Kidney glomerular epithelial cell (primary cell): Measurements from ENCODE around the gene CBLN3.
A peak's percentile ranks its signal among the peaks of the same experiment; 100 is the strongest.

ENCODE experiments used
- DNase-seq: peaks from one replicate; lab custom pipeline; 2025; lab: John Stamatoyannopoulos, UW

Gene CBLN3

GRCh38 chr14:24439257-24439656 is 9.8 kb upstream of the CBLN3 start:
- DNase-seq: no peak

GRCh38 chr14:24438223-24439097 is 9.0 kb upstream of the CBLN3 start:
- DNase-seq: no peak

- DNase-seq: no peak
Observed at GRCh38 chr14:24437736-24438067, 8.2 kb upstream of the CBLN3 start.

GRCh38 chr14:24437020-24437735 is 7.7 kb upstream of the CBLN3 start:
- DNase-seq: no peak

- DNase-seq: peak; percentile 69
Observed at GRCh38 chr14:24436355-24437019, 7.0 kb upstream of the CBLN3 start.

GRCh38 chr14:24435998-24436354 is 6.5 kb upstream of the CBLN3 start:
- DNase-seq: no peak

GRCh38 chr14:24435192-24435810 is 5.8 kb upstream of the CBLN3 start:
- DNase-seq: no peak

- no peak for DNase-seq
Observed at GRCh38 chr14:24434676-24435075, 5.2 kb upstream of the CBLN3 start.

- DNase-seq: no peak
Observed at GRCh38 chr14:24434036-24434435, 4.6 kb upstream of the CBLN3 start.

GRCh38 chr14:24432259-24433131 is 3.0 kb upstream of the CBLN3 start:
- no peak for DNase-seq

GRCh38 chr14:24431569-24432258 is 2.2 kb upstream of the CBLN3 start:
- peak; percentile 82 for DNase-seq

GRCh38 chr14:24430682-24431568 is 1.5 kb upstream of the CBLN3 start:
- peak; percentile 30 for DNase-seq

- DNase-seq: no peak
Observed at GRCh38 chr14:24430143-24430681, 744 bp upstream of the CBLN3 start.

- DNase-seq: no peak
Observed at GRCh38 chr14:24428628-24429394, 657 bp downstream of the CBLN3 start.

GRCh38 chr14:24427537-24428508 is 1.6 kb downstream of the CBLN3 start:
- DNase-seq: no peak

GRCh38 chr14:24426912-24427536 is 2.4 kb downstream of the CBLN3 start:
- no peak for DNase-seq
